NCI-H1930 (cell line): ENCODE data around the gene SEMA5A.
A peak's percentile ranks its signal among the peaks of the same experiment; 100 is the strongest.

Source experiments
- DNase-seq, 2 experiments: peaks; one replicate each; lab custom pipeline; 2025; lab: John Stamatoyannopoulos, UW

The SEMA5A gene

GRCh38 chr5:9515436-9515835 is 30.4 kb downstream of the SEMA5A start:
- DNase-seq = no peak

- no peak for DNase-seq
These were observed 30.9 kb downstream of the SEMA5A start for GRCh38 chr5:9514968-9515367.

GRCh38 chr5:9513827-9514226 is 32.0 kb downstream of the SEMA5A start:
- no peak for DNase-seq

- DNase-seq = no peak
These were observed 33.4 kb downstream of the SEMA5A start for GRCh38 chr5:9512457-9512856.

- no peak for DNase-seq
These were observed 37.9 kb downstream of the SEMA5A start for GRCh38 chr5:9507974-9508373.

- DNase-seq = no peak
These were observed 40.6 kb downstream of the SEMA5A start for GRCh38 chr5:9505225-9505624.

- DNase-seq = no peak
These were observed 43.0 kb downstream of the SEMA5A start for GRCh38 chr5:9502864-9503263.

GRCh38 chr5:9502050-9502834 is 43.6 kb downstream of the SEMA5A start:
- no peak for DNase-seq

GRCh38 chr5:9500625-9501024 is 45.2 kb downstream of the SEMA5A start:
- DNase-seq = no peak

GRCh38 chr5:9500193-9500592 is 45.7 kb downstream of the SEMA5A start:
- no peak for DNase-seq

GRCh38 chr5:9499498-9499876 is 46.4 kb downstream of the SEMA5A start:
- DNase-seq = no peak

- DNase-seq = peak; percentile 16 to 58
These were observed 47.1 kb downstream of the SEMA5A start for GRCh38 chr5:9498541-9499497.

GRCh38 chr5:9497347-9497746 is 48.5 kb downstream of the SEMA5A start:
- no peak for DNase-seq

- DNase-seq = no peak
These were observed 49.1 kb downstream of the SEMA5A start for GRCh38 chr5:9496801-9497200.

- DNase-seq = no peak
These were observed 50.8 kb downstream of the SEMA5A start for GRCh38 chr5:9495121-9495520.

GRCh38 chr5:9494301-9494700 is 51.6 kb downstream of the SEMA5A start:
- DNase-seq = no peak

- no peak for DNase-seq
These were observed 55.3 kb downstream of the SEMA5A start for GRCh38 chr5:9490494-9491097.

GRCh38 chr5:9483779-9484178 is 62.1 kb downstream of the SEMA5A start:
- DNase-seq = no peak

GRCh38 chr5:9483243-9483642 is 62.6 kb downstream of the SEMA5A start:
- DNase-seq = no peak

- DNase-seq = no peak
These were observed 63.5 kb downstream of the SEMA5A start for GRCh38 chr5:9482381-9482780.

- DNase-seq = no peak
These were observed 65.4 kb downstream of the SEMA5A start for GRCh38 chr5:9480499-9480898.

- DNase-seq = no peak
These were observed 65.9 kb downstream of the SEMA5A start for GRCh38 chr5:9479990-9480389.

- DNase-seq = no peak
These were observed 66.5 kb downstream of the SEMA5A start for GRCh38 chr5:9479361-9479760.
